ENCODE data around the gene COL8A1. TPM values are rescaled to one million over a fixed set of nuclear protein-coding genes. Genes with fewer than 3 reads are reported as not detected.

Gene COL8A1
- total RNA-seq, 1 experiment from 2014 or later = 24.4 TPM

GRCh38 chr3:99708207-99708745 is 69.9 kb downstream of the COL8A1 start:
- no peak for DNase-seq (ENCODE audit: low spot score)

GRCh38 chr3:99709686-99710085 is 71.3 kb downstream of the COL8A1 start:
- DNase-seq (ENCODE audit: low spot score) = no peak

GRCh38 chr3:99710094-99710493 is 71.7 kb downstream of the COL8A1 start:
- DNase-seq (ENCODE audit: low spot score) = peak; percentile 23

- DNase-seq (ENCODE audit: low spot score) = no peak
These were observed 73.0 kb downstream of the COL8A1 start for GRCh38 chr3:99711351-99711750.

GRCh38 chr3:99712291-99712954 is 74.0 kb downstream of the COL8A1 start:
- DNase-seq (ENCODE audit: low spot score) = no peak

- DNase-seq (ENCODE audit: low spot score) = no peak
These were observed 75.0 kb downstream of the COL8A1 start for GRCh38 chr3:99713440-99713839.

- DNase-seq (ENCODE audit: low spot score) = no peak
These were observed 75.8 kb downstream of the COL8A1 start for GRCh38 chr3:99714146-99714545.

GRCh38 chr3:99714575-99714974 is 76.2 kb downstream of the COL8A1 start:
- no peak for DNase-seq (ENCODE audit: low spot score)

- no peak for DNase-seq (ENCODE audit: low spot score)
These were observed 78.1 kb downstream of the COL8A1 start for GRCh38 chr3:99716463-99716995.

- peak; percentile 44 for DNase-seq (ENCODE audit: low spot score)
These were observed 82.7 kb downstream of the COL8A1 start for GRCh38 chr3:99720985-99721632.

GRCh38 chr3:99721633-99722007 is 83.2 kb downstream of the COL8A1 start:
- peak; percentile 67 for DNase-seq (ENCODE audit: low spot score)

- DNase-seq (ENCODE audit: low spot score) = no peak
These were observed 85.9 kb downstream of the COL8A1 start for GRCh38 chr3:99724276-99724675.

- DNase-seq (ENCODE audit: low spot score) = no peak
These were observed 92.5 kb downstream of the COL8A1 start for GRCh38 chr3:99730870-99731269.

- no peak for DNase-seq (ENCODE audit: low spot score)
These were observed 93.1 kb downstream of the COL8A1 start for GRCh38 chr3:99731499-99731898.

- DNase-seq (ENCODE audit: low spot score) = peak; percentile 21
These were observed 102.0 kb downstream of the COL8A1 start for GRCh38 chr3:99740371-99740770.

GRCh38 chr3:99741588-99741987 is 103.2 kb downstream of the COL8A1 start:
- no peak for DNase-seq (ENCODE audit: low spot score)

GRCh38 chr3:99747915-99748314 is 109.5 kb downstream of the COL8A1 start:
- DNase-seq (ENCODE audit: low spot score) = peak; percentile 66

- DNase-seq (ENCODE audit: low spot score) = peak; percentile 86
These were observed 113.3 kb downstream of the COL8A1 start for GRCh38 chr3:99751649-99752048.

GRCh38 chr3:99753268-99753975 is 115.0 kb downstream of the COL8A1 start:
- DNase-seq (ENCODE audit: low spot score) = peak; percentile 89

GRCh38 chr3:99755831-99756230 is 117.4 kb downstream of the COL8A1 start:
- DNase-seq (ENCODE audit: low spot score) = no peak

GRCh38 chr3:99757966-99758365 is 119.6 kb downstream of the COL8A1 start:
- no peak for DNase-seq (ENCODE audit: low spot score)

GRCh38 chr3:99758502-99759177 is 120.2 kb downstream of the COL8A1 start:
- no peak for DNase-seq (ENCODE audit: low spot score)
